UCSD-AML1 (cell line): ENCODE results near the gene MYOD1.
A peak's percentile ranks its signal among the peaks of the same experiment; 100 is the strongest.

Experiments used
- DNase-seq: peaks from one replicate; lab custom pipeline; 2025; ENCODE audit not compliant: unreplicated experiment; lab: John Stamatoyannopoulos, UW

MYOD1 gene

DNA sequence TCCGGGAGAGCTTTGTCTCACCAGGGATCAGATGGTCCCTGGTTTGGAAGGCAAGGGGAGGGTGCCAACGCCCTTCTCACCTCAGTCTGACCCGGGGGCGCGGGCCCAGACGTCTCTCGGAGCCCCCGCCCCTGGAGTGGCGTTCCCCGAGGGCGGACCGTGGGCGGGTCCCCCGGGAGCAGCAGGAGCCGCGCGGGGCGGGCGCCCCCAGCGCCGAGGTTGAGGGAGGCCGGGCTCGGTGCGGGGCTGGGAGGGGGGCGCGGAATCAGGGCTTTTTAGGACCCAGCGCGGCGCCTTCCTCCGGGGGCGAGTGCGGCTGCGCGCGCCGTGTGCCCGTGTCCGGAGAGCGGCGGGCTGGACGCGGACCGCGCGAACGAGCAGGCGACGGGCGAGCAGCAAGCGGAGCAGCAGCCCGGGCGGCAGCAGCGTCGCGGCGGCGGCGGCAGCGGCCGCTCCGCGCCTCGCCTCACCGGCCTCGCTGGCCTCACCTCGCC, 15.1 kb downstream of the MYOD1 start, which contains the start of gene KCNC1:
KCNC1 (plus strand) TSS at position 364 of the 494 bp plus-strand sequence. CDS start 1,222 bp downstream, outside the sequence.
- no peak for DNase-seq

DNA sequence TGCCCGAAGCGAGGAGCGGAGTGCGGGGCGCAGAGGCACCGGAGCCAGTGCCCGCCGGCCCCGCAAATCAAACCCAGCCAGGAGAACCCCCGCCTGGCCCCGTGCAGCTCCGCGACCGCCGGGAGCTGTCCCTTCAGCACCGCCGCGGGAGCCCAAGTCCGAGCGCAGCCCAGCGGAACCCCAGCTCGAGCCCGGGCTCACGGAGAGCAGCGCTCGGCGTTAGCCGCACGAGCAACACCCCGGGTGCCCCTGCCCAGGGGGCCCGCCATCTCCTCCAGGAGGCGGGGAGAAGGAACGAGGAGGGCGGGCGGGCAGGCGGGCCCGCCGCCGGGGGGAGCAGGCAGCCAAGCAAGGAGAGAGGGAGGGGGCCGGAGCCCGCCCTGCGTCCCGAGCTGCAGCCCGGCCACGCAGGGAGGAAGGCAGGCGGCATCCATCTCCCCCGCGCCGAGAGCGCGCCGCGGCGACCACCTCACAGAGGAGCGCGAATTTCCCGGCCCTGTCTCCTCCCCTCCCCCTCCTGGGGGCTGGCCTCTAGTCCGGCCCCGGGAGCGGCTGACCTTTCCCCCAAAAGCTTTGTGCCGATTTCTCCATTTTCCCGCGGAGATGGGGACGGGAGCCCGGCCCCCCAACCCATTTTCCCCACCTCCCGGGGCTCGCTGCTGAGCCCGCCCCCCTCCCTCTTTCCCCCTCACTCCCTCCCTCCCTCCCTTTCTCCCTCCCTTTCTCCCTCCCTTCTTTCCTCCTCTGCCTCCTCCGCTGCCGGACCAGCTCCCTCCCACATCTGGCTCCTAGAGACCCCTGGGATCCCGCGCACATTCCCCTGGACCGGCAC, 15.8 kb downstream of the MYOD1 start:
- DNase-seq = peak; percentile 32

DNA sequence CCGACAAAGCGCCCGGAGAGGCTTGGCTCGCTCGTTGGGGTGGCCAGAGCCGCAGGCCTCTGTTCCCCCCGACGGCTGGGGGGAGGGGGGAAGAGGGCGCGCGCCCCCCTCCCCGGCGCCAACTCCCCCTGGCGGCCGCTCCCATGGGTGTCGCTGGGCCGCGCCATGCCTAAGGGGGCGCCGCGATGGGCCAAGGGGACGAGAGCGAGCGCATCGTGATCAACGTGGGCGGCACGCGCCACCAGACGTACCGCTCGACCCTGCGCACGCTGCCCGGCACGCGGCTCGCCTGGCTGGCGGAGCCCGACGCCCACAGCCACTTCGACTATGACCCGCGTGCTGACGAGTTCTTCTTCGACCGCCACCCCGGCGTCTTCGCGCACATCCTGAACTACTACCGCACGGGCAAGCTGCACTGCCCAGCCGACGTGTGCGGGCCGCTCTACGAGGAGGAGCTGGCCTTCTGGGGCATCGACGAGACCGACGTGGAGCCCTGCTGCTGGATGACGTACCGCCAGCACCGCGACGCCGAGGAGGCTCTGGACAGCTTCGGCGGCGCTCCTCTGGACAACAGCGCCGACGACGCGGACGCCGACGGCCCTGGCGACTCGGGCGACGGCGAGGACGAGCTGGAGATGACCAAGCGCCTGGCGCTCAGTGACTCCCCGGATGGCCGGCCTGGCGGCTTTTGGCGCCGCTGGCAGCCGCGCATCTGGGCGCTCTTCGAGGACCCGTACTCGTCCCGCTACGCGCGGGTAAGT, 16.6 kb downstream of the MYOD1 start:
- no peak for DNase-seq

DNA sequence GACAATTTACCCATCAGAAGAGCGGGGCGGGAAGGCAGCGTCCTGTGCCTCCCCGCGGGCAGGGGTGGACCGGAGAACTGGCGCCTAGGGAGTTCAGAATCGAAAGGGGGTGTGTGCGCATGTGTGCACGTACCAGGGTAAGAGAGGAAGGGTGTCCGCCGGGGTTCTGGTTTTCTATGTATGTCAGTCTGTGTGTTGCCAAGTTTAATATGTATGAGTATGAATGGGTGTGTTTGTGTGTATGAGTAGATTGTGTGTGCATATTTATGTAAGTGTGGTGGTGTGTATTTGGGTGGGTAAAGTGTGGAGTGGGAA, 17.2 kb downstream of the MYOD1 start:
- DNase-seq = no peak

DNA sequence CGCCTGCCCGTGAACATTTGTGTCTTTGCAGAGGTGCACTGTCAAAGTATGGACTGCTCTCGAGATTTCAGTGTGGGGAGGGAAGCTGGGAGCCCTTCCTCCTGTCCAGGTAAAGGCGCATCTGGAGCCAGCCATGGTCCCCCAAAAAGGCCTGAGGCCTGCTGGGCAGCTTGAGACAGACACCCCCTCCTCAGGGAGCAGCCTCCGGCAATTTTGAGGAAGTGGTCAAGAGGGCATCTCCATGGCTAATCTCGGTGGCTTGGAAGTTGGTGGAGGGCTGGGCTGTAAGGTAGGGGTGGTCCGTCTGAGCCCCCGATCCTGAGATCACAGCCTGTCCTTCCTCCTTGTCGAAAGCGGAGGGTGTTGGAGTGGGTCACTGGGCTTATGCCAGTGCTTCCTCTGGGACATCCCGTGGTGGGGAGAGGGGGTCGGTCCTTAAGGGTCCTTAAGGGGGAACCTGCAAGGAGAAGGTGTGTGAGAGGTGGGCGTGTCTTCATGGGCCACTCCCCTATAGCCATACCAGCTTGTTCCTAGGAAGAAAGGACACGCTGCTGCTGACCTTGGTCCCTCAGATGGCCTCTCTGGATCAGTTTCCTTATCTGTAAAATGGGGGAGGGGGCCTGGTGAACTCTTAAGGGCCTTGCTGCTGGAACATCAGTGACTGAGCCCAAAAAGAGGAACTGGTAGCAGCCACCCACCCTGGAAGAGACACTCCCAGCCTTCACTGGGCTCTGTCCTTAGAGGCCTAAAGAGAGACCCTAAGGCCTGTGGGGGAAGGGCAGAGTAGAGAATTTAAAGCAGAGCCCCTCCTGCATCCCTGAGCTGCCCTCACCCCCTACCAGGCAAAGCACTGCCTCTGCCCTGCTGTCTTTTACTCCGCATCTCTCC, 17.8 kb downstream of the MYOD1 start:
- no peak for DNase-seq

DNA sequence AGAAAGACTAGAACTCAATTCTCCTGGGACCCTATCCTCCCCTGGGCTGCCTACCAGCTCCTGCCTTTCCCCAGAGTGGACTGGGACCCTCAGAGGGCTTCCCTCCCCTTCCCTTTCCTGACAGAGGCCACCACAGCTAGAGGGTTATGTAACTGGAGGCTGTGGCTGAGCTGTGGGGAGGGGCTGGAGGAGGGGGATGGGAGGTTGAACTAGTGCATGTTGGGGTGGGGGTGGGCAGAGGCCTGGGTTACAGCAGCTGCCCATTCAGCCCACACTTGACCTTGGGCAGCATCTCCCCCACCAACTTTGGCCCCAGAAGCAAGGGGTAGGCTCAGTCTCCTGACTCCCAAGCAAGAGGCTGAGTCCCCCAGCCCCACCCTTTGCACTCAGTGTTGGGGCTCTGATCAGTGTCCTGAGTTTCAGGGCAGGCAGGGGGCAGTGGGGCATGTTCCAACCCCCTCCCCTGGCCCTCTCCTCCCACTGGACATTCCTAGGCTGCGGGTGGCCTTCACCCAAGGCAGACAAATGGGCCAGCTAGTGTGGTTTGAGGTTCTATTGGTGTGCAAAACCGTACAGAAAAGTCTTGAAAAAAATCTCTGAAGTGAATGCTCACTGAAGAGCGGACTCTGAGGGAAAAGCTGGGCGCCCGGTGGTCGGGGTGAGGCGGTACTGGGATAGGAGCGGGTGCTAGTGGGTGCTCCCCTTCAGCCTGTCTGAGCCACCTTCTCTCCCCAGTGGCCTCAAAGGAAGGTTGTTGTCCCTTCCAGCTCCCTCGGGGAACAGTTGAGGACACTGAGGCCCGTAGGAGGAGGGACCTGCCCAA, 19.0 kb downstream of the MYOD1 start:
- DNase-seq = no peak

DNA sequence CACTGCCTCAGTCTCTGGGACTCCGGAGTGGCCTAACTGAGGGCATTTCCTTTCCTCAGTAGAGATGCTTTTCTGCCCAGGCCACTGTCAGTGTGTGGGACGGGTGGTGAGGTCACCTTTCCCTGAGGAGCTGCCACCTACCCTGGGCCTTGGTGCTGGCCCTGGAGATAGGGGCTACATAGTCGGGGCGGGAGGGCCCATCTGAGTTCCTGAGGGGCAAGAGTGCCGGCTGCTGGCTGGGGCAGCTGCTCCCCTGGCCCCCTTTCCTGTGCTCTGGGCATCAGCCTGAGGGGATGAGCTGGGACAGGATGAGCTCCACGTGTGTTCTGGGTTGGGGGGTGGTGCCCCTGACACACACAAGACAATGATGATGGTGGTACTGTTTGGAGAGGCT, 20.6 kb downstream of the MYOD1 start:
- DNase-seq = no peak

DNA sequence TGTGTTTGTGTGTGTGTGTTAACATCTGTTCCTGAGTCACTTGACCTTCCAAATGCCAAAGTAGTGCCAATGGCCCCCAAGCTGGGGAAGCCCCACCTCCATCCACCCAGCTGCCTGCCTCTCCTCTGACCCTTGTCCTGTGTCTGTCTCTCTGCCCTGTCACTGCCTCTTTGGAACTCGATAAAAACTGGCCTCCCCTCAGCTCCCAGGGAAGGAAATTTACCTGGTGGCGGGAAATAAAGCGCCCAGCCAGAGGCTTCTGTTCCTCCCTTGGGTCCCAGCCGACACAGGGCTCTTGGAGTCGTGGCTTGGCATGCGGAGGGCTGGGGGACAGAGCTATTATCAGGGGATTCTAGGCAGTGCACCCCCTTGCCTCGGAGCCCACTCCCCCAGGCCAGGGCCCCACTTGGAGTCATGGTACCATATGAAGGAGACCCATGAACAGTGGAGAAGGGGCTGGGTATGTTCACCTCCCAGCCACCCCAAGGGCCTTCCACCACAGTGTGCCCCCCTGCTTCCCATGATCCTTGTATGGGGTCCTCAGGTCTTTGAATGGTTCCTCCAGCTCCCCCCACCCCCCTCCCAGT, 21.4 kb downstream of the MYOD1 start:
- DNase-seq = no peak

DNA sequence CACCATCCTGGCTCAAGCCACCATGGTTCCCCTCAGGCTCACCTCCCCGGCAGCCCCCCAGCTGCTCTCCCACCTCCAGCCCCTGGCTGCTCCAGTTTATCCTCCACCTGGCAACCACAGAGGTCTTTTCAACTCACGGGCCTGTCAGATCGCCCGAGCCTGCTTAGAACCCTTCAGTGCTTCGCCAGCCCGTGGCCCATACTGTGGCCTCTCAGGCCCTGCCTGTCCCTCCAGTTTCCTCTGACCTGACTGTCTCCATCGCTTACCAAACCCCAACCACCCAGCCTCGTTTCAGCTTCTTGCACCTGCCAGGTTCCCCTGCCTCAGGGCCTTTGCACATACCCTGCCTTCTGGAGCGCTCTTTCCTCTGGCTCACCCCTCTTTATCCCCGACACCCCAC, 22.1 kb downstream of the MYOD1 start:
- DNase-seq = no peak

DNA sequence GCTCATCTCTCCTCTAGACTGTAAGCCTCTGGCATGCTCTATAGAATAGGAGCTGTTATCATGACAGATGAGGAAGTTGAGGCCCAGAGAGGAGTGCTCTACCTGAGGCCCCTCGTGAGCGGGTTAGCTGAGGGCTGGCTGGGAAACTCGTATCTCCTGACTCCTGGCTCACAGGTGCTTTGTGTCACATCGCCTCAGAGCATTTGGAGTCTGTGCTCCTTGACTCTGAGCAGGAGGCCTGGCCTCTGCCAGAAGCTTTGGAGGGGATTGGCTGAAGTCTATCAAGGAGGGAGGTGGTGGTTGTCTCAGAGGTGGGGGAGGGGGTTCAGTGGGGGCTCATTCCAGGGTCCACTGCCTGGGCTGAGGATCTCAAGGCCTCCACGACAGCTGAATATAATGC, 22.6 kb downstream of the MYOD1 start:
- no peak for DNase-seq

DNA sequence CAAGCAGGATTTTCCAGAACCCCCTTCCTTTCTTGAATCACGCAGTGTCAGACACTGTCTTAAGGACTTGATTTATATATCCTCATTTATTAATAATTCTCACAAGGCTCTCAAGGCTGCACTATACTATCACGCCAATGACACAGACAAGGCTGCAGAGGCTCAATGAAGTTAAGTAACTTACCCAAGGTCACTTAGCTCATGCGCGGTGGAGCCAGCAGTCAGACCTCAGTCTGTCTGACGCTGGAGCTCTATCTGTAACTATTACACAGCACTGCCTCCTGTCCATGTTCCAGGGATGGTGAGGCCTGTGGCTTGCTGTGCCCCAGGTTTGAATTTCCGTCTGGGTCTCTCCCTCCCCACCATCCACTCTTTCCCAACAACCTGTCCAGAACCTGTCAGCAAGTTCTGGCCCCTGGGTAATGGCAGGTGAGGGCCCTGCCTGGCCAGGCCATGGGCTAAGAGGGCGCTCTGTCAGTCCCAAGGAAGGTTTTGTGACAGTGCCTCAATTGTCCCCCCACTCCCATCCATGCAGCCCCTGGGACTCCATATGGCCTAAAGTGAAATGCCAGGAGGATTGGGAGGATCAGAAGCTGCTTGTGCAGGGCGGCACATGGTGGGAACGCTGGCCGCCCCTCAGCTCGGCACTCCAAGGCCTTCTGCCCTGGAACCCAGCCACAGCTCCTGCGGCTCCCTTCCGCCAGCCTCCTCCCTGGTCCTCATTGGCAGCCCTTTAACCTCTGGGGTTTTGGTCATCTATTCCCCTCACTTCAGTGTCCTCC, 23.8 kb downstream of the MYOD1 start:
- DNase-seq = no peak

DNA sequence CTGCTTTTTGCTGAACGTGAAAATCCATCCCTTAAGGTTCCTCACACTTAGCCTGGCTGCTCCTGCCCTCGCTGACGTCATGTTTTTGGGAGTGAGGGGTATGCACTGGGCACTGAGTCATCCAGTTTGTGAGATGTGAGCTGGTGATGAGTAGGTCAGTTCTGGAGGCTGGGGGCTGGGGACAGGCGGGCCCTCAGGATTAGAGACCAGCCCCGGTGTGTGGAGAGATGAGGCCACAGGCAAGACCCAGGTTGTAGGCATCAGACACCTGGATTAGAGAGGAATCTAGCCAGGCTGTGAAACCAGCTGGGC, 24.4 kb downstream of the MYOD1 start:
- no peak for DNase-seq

DNA sequence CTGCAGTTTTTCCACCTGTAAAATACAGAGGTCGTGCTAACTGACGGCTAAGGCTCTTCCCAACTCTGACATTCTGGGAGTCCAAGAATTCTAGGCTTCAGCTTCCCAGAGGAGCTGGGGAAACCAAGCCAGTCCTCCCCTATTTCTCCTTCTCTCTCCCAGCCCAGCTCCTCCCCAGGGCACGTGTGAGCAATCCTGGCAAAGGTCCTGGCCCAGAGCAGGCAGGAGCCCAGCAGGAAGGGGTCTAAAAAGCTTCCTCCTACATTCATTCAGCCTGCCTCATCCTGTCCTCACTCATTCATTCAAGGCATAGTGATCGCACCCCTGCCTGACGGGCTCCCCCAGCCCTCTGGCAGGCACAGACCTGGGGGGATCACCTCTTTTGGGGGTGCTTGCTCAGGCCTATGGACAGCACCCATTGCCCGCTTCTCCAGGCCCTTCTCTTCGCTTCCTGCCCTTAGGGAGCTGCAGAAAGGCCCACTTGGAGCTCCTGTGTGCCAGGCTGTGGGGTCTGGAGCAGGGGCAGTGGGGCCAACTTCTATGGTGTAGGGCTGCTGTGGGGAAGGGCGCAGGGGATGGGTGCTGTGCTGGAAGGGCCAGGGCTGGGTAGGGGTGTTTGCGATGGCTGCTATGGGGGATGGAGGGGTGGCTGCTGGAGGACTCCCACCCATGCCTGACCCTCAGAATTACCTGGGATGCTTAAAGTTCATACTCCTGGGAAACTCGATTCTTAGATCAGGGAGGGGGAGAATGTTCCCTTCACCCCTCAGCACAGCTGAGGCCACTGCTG, 25.0 kb downstream of the MYOD1 start:
- DNase-seq = no peak

DNA sequence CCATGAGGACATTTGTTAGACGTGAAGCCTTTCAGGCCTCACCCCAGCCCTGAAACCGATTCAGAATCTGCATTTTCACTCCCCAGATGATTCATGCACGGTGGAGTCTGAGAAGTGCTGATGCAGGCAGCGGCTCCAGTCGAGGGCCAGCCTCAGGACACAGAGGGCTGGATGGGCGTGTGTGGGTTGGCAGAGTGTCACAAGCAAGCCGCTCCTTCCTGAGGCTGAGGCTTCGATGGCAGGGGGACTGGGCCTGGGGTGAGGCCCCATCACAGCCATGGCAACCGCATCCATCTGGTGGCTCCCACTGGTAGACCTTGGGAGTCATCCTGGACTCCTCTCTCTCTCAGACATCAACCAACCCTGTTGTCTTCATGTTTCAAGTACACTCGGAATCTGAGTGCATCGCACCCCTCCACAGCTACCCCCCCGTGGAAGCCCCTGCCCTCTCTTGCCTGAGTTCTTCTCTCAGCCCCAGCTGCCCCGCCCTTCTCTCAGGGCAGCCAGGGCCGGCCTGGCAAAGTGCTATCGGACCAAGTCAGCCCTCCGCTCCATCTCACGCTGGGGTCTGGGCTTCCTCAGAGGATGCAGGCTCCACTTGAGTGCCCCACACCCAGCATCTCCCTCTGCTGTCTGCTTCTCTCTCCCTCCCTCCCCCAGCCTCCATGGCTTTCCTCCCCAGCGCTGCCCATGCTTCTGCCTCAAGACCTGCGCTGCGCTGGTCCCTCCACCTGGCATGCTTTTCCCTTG, 25.8 kb downstream of the MYOD1 start:
- DNase-seq = no peak

DNA sequence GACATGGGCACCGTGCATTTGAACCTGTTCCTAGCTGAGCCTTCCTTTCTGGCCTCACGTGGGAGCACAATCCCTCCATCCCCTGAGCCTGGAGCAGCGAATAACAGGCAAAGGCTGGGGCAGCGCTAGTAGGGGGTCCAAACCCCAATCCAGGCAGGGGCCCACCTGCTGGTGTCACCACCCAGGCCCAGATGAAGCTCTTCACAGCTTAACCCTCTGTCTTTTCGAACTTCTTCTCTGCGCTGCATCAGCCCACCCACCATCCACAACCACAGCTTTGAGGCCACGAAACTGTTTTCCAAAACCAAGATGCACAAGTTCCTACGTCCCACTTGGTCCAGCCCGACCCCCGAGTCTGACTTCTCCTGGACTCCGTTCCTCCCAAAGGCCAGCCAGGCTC, 26.7 kb downstream of the MYOD1 start:
- no peak for DNase-seq

DNA sequence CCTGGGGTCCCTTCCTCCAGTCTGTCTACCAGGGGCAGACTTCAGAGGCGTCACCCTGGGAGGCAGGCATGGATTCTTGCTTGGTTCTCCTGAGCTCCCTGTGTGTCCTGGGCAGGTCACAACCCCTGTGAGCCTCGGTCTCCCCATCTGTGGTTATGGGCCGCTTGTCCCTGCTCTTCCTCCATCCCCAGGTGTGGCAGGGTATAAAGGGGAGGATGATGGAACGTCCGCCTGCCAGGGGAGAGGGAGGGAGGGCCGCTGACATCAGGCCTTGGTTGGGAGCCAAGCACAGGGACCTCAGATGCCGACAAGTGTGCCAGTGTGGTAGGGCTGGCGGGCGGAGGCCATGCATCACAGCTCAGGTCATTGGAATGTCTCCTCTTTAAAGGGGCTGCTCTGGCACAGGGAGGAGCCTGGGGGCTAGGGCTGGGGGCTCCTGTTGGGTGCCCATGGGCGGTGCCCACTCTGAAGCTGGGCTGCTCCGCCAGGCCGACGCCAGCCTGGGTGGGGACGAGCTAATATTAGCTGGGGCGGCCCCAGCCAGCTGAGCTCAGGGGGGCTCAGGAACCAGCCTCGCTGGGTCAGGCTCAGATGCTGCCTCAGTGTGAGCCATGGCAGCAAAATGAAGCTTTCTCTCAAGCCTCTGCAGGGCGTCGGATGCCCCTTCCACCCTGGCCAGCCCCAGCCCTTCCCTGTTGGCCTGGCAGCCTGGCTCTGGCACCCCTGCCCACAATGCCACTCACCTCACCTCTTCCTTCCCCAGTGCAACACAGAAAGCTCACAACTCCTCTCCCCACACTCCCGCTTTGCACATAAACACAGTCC, 28.0 kb downstream of the MYOD1 start:
- no peak for DNase-seq

DNA sequence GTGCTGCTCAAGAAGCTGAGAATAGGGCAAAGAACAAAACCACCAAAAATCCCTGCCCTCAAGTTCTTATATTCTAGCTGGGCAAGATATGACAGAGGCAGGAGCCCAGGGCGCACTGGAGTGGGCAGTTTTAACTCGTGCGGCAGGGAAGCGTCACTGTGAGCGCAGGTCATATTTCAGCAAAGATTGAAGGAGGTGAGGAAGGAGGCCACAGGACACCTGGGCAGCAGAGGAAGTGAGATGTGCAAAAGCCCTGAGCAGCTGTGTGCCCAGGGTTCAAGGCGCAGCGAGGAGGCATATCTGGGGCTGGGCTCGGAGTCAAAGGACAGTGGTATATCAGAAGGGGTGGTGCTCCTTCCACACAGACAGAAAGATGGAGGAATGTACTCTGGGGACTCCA, 28.7 kb downstream of the MYOD1 start:
- DNase-seq = no peak
